GM12864 (cell line): ENCODE measurements around the gene POC1B.

Experiments used
- DNase-seq: peaks from one replicate; pipeline ENCODE4 v3.0.0-alpha.2; 2011; ENCODE audit warnings: low read depth
- H3K4me3 ChIP-seq: 2 replicates; pipeline ENCODE4 v1.5.1; 2011; ENCODE audit warnings: mild to moderate bottlenecking, low read depth, low read length, control low read depth
- CTCF ChIP-seq: IDR thresholded peaks from 2 replicates; pipeline ENCODE4 v1.5.1; 2011; ENCODE audit warnings: low read depth, mild to moderate bottlenecking, moderate library complexity, low read length, control low read depth, inconsistent platforms; ENCODE audit errors: missing control alignments

Gene POC1B

GRCh38 chr12:89476232-89476631 is 49.6 kb downstream of the POC1B start:
- H3K4me3 ChIP-seq = no peak overlapping the region
- no peak for DNase-seq
- TF ChIP-seq CTCF = no peak

GRCh38 chr12:89475203-89475990 is 50.5 kb downstream of the POC1B start:
- H3K4me3 ChIP-seq = no peak overlapping the region
- no peak for TF ChIP-seq CTCF

DNA sequence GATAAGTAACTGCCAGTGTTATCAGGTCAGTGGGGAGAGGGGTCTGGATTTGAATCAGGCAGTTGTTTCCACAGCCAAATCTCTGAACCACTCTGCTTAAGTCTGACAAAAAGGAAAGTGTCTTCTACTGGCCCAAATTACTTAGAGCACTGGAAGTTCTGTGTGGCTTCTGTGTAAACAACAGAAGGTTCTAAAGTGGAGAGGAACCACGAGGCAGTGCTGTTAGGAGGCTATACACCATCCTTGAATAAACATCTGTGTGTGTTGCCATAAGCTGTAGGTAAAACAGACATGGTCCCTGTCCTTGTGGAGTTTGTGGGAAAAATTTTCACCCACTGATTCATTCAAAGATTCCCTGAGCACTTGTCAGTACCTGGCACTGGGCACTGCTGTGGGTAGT is 51.2 kb downstream of the POC1B start:
- TF ChIP-seq CTCF = no peak
- DNase-seq = no peak
- no peak overlapping the region for H3K4me3 ChIP-seq

More at GRCh38 chr12:89475203-89475990, 50.5 kb downstream of the POC1B start:
- no peak for DNase-seq

- H3K4me3 ChIP-seq = no peak overlapping the region
- no peak for TF ChIP-seq CTCF
- DNase-seq = no peak
Measured at GRCh38 chr12:89472508-89472907, 53.3 kb downstream of the POC1B start.

DNA sequence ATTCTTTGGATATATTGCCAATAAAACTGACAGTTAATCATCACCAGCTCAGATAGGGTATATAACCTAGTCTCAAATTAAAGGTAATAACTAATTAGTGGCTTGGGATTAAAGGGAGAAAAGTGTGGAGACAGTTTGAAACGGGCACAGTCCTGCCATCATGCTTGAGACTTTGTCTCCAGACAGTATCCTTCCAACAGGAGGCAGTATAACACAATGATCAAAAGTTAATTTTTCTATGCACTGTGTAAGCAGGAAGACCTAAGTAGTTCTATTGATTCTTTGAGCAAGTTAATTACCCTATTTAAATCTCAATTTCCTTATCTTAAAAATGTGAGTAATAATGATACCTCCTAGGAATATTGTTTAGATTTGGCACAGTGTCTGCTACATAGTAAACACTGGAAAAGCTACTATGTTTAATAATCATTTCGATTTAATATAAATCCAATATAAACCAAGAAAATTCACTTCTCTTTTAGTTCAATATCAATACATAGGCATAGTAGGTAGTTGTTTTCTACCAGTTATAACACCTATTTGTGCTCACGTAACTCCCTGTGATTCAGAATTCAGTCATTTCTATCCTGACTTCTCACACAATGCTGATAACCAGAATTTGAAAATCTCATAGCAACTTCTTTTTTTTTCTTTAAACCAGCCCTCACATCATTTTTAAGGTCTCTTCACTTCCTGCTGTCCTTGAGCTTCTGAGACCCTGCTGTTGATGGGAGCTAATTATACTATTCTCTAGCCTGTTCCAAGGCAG is 54.9 kb downstream of the POC1B start:
- peak; percentile 58 for TF ChIP-seq CTCF
- no peak for DNase-seq
- no peak overlapping the region for H3K4me3 ChIP-seq

DNA sequence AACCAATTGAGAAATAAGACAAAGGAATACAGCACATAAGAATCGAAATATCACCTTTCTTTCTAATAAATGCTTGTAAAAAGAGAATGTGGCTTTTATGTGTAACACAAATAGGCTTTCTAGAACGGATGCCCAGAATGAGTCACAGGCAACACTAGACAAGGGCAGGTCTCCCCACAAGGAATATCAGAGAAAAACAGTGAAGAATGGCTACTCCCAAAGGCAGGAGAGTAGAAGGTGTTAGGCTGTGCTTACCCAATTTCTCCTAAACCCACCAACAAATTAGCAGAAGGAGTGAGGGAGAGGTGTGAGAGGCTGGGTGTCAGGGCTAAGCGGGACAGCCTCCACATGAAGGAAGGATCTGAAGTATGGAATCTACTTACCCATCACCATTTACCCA is 56.5 kb downstream of the POC1B start:
- DNase-seq = no peak
- TF ChIP-seq CTCF = no peak
- H3K4me3 ChIP-seq = no peak overlapping the region
